Central memory CD4-positive, alpha-beta T cell (primary cell): ENCODE measurements around the gene COMMD1.
A peak's percentile ranks its signal among the peaks of the same experiment; 100 is the strongest.
"Not testable (repeated sequence)": the region's sequence is repeated elsewhere in the genome, so short reads cannot be mapped to it uniquely, and the experiment has no call there.

ENCODE experiments used
- DNase-seq: peaks from one replicate; pipeline ENCODE4 v3.0.0; 2022

COMMD1 gene

DNA sequence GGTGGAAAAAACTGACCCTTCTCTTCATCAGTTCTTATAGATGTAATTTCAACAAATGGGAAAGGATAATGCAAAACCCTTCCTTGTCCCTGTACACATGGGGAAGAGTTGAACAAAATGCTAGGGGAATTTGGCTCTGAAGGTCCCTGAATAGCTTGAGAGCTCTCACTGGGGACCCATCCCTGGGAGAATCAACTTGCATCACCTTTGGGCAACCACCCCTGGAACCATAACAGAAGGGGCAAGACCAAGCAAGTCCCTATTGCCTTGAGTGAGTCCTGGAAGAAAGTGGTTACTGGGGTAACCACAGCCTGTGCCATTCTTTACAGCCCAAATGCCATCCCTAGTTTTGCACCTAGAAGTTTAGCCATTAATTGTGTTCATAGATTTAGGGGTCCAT, 238.2 kb downstream of the COMMD1 start:
- no peak for DNase-seq

DNA sequence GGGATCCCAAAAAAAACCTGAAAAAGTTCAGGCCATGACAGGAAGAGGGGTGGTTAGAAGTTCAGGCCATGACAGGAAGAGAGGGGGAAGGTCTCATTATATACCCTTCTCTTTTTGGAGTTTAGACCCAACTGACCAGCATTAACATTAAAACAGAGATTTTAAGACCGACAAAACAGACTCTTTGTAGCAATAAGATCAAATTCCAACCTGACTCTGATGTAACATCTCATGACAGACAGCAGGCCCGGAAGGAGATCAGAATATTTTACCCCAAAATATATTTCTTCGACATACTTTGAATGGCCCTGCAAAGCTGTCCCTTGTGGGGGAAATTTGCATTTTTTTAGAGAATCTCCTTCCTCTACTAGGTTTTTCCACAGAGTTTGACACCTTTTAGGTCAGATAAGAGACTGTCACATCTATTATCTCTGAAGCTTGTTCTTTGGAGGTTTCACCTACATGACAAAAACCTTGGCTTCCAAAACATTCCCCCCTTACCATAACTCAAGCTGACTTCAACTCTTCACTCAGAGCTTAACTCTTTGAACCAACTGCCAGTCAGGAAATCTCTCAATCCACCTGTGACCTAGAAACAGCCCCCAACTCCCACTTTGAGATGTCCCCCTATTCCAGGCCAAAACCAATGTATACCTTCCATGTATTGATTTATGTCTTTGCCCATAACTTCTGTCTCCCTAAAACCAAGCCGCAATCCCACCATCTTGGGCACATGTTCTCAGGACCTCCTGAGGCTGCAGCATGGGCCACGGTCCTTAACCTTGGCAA, 239.4 kb downstream of the COMMD1 start:
- no peak for DNase-seq

DNA sequence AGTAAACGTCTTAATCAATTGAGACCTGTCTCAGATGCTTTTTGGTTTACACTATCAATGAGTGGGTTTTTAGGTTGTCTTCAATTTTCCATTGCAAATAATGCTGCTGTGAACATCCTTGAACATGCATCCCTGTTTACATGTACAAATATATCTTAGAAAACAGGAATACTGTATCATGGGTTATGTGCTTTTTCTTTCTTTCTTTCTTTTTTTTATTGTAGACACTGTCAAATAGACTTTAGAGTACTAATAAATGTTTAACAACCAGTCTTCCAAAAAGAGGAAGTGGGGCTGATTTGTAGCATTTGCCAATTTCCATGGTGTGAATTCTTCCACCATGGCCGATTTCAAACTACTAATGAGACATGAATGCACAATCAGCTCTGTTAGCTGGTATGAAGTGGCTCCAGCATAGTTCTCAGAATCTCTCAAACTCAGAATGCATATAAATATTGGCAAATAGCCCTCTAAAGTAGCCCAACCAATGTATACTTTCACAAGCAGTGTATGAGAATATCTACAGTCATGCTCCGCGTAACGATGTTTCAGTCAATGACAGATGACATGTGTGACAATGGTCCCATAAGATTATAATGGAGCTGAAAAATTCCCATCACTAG, 240.1 kb downstream of the COMMD1 start:
- no peak for DNase-seq

DNA sequence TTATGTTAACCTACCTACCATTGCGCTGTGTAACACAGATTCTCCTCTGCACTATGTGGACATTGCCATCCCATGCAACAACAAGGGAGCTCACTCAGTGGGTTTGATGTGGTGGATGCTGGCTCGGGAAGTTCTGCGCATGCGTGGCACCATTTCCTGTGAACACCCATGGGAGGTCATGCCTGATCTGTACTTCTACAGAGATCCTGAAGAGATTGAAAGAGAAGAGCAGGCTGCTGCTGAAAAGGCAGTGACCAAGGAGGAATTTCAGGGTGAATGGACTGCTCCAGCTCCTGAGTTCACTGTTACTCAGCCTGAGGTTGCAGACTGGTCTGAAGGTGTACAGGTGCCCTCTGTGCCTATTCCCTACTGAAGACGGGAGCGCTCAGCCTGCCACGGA, 241.3 kb downstream of the COMMD1 start:
- peak; percentile 16 for DNase-seq

DNA sequence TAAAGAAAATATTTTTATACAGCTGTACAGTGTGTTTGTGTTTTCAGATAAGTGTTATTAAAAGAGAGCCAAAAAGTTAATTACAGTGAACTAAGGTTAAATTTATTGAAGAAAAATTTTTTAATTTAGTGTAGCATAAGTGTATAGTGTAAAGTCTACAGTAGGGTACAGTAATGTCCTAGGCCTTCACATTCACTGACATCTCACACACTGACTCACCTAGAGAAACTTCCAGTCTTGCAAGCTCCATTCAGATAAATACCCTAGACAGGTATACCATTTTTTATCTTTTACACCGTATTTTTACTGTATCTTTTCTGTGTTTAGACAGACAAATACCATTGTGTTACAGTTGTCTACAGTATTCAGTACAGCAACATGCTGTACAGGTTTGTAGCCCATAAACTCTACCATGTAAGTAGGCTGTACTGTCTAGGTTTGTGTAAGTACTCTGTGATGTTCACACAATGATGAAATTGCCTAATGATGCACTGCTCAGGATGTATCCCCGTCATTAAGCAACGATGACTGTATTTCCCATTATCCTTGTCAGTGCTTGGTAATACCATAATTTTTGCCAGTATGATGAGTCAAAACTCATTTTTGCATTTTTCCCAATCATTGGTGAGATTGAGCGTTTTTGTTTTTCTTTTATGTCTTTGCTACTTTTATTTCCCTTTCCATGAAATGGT, 242.3 kb downstream of the COMMD1 start:
- no peak for DNase-seq

DNA sequence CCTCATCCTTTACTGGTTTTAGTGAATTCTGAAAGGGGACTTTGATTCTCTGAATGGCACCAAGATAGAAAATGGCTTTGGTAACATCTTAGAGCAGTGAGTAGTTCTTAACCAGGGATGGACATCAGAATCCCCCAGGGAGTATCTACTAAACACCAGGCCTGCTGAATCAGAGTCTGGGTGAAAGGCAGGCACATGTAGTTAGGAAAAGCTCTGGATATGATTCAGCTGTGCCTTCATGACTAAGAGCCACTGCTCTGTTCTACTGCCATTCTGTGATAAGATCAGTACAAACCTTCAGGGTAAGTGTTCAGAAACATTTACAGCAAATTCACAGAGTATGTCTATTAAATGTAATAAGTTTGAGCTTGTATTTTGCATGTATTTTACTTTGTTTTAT, 244.2 kb downstream of the COMMD1 start:
- no peak for DNase-seq

DNA sequence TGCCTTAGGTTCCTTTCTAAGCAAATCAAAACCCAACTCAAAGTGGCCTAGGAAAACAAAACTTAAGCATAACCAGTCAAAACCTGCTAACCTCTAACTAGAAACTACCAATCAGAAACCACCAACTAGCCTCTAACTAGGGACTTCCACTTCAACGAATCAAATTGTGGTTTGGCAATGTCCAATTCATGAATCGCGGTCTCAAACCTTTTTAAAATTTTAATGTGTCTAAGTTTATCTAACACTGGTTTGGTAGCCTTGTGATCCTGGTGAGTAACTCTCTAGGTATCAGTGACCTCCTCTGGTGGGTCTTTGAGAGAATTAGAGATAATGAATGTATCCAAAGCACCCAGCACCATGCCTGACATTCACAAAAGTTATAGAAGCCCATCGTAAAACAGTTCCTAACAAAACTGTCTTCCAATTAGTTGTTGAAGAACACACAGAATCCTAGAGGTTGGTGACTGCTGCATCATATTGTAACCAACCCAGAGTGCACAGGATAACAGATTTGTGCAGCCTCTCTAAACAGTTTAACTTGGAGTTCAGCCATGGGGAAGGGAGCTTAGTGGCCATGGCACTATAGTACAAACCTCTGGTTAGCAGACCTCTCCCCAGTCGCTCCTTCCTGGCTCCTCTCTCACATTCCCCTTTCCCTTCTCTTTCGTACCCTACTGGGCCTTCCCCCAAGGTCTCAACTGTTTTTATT, 245.3 kb downstream of the COMMD1 start:
- DNase-seq: no peak

DNA sequence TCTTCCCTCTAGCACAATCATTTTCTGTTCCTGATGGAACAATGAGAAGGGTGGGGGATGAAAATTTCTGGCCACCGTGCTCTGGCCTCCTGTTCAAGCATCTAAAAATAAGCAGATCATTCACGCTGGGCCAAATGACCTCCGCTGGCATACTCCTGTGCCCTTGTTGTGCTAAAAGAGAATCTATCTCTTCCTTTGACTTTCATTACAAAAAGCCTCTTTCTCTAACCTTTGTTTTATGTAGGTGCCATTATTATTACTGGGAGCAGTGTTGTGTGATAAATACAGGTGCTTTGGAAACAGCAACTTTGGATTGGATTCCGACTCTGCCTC, 245.8 kb downstream of the COMMD1 start:
- no peak for DNase-seq

DNA sequence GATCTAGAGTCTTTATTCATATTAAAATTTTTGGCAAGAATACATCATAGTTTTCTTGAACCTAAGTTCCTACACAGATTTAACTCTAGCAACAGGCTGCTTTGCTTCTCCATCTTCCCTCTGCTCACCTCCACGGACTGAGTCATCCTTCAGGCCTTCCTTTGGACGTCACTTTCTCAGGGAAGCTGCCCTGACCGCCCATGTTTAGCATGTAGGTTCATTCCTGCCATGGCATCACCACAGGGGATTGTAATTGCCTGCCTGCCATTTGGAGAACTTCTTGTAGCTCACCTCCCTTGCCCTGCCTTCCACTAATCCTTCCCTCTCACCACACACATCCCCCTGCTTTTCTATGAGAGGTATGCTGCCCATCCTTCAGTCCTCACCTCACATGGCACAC, 246.5 kb downstream of the COMMD1 start:
- no peak for DNase-seq

DNA sequence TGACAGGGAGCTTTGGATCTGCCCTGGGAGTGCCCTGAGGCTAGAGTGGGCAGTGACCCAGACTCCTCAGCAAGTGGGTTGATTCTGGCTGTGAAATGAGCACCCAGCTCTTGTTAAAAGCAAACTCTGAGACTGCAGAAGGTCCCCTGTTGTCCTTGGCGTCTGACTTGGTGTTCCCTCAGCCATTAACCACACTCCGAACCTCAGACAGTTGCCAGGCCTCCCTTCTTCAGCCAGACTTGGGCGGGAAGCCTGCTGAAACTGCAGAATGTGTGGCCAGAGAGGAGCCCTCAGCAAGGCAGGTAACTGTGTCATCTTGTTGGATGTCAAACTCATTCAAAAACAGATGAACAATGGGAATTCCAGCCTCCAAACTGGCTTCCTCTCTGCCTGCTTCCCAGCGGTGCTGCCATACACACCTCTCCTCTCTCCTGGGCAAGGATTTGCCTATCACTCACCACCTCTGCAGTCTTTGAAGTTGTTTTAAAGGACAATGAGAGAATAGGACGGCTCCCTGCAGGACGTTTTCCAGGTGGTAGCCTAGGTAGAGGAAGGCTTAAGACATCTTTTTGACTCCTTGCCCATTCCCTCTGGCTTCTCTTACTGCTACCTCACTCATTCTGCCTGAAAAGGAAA, 251.5 kb downstream of the COMMD1 start:
- no peak for DNase-seq

DNA sequence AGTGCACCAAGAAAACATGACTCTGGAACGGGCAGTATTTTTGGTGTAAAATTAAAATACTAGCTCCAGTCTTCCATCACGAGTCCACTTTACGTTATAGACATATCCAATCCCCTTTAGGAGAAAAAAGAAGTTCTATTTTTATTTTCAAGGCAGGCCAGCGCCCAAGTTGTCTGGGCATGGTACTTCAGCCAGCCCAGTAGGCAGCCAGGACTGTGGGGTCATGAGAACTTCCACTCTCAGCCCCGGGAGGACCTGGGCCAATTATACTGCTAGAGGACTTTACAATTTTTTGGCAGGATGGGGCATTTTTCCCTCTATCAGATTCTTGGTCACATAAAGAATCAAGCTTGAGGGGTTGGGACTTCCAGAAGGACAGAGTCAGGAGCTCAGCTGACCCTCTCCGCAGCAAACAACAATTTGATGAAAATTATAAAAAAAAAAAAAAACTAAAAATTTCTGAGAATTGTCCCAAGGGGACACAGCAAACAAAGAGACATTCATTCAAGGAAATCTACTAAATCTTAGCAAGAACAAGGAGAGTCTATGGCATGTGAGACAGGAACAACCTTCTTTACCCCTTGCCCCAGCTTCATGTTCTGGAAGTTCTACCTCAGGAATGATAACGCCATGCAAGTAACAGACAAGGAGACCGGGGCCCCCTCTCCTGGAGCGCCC, 253.1 kb downstream of the COMMD1 start:
- no peak for DNase-seq

DNA sequence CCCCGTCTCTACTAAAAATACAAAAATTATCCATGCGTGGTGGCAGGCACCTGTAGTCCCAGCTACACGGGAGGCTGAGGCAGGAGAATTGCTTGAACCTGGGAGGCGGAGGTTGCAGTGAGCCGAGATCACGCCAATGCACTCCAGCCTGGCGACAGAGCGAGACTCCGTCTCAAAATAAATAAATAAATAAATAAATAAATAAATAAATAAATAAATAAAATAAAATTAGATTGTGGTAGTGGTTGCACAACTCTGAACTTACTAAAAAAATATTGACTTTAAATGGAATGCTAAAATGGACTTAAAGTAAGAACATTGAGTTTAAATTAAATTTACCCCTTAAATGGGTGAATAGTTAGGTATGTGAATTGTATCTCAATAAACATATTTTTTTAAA, 255.2 kb downstream of the COMMD1 start:
- DNase-seq: not testable (repeated sequence)

DNA sequence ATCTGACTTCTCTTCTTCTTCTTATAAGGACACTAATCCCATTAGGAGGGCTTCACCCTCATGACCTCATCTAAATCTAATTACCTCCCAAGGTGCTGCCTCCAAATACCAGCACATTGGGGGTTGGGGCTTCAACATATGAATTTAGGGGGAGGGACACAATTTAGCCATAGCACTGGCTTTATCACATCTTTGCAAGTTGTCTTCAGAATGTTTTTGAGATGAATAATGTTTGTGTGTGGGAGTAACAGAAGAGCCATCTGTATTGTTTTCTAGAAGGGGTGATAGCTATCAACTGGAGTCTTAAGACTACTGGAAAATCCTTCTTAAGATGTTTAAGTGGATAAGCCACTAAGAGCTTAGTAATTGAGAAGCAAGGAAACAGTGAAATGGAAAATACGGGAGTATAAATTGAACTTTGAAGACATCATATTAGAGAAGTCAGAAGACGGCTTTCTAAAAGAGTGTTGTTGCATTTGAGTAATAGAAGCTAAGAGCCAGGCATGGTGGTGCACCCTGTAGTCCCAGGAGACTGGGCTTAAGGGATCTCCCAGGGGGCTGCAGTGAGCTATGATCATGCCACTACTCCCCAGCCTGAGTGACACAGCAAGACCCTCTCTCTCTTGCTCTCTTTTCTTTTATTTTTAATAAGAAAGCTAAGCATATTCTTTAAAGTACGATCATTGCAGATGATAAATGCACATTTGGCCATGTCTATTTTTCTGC, 257.8 kb downstream of the COMMD1 start:
- no peak for DNase-seq

DNA sequence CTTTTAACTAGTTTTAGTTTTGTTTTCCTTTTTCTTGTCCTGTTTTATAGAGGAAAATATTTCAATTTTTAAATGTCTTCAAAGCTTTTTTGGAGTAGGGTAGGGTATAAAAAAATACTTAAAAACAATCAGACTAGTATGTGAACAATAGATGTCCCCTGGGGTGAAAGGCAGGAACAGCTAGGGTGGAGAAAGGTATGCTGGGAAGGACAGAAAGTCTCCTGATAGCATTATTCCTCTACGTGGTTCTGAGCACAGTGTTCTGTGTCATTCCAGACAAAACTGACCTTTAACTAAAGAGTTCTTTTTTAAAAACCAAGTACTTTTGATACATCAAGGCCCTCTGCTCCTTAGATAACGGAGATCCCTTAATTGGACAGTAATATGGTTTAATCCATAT, 258.4 kb downstream of the COMMD1 start:
- DNase-seq: no peak

DNA sequence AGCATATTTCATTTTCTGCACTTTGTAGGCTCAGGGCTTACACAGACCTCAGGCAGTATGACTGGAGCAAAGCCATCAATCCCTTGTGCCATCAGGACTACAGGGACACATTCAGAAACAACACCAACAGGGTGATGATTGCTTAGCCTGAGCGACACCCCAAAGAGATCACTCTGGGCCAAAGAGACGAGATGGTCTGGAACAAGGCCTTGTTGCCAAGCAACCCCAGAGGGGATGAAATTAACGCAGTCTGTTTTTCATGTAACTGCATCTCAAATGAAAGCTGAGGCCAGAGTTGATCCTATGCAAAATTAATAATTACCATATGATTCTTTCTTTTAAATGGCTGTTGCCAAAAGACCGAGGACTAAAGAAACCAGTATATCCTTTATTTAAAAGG, 270.3 kb downstream of the COMMD1 start:
- DNase-seq: no peak

DNA sequence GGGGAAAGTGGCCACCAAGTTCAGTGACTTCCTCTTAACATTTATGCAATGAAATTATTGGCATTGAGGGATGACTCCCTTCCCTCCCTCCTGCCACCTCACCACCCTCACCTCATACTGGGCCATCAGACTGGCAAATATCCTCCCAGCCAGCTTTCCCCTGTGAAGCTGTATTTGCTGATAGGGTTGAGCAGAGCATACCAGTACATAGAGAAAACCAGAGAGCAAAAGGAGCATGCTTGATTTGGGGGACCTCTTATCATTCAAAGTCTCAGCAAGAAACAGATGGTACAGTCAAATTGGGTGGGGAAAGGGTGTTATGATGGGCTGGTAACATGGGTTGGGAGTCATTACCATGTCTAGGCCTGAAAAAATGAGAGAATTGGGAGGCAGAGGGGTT, 271.3 kb downstream of the COMMD1 start:
- no peak for DNase-seq

DNA sequence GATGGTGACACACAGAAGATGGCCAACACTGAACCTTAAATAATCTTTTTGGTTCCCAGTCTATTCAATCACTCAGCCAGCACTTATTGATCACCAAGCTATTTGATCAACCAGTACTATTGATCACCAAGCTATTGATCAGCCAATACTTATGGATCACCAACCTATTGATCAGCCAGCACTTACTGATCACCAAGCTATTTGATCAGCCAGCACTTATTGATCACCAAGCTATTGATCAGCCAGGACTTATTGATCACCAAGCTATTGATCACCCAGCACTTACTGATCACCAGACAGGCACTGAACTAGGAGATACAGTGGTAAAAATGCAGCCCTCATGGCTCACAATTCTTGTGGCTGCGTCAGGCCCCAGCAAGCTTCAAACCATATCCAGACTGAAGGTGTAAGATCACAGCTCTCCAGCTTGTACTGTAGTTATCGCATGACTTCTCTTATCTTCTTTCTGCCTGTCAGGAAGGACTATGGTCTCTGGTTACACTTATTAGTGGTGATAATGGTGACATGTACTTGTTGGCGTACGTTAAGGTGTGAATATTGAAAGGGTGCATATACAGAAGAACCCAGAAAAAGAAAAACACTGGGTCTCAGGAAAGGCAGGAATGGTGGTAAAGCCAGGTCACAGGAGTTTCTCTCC, 272.0 kb downstream of the COMMD1 start:
- no peak for DNase-seq

DNA sequence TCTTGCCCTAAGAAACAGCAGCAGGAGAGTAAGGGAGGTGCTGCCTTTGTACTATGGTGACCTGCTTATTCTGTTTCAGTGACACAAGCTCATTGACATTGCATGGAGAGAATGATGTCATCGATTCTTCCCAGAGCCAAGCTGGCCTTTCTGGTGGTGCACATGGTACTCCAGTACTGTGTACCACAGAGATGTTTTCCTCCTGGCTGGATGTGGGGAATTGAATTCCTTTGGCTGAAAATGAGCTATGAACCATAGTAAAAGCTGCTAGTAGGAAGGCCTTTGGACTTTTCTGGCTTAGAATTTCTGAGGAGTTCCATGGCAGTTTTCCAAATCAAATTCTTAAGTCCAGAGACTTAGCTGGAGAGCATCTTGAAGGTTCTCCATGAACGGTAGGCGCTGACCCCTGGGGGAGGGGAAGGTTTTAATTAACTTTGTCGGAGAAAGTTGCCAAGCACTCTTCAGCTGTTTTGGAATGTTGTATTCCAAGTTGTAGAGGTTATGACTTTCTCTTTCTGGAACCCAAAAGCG, 273.3 kb downstream of the COMMD1 start:
- no peak for DNase-seq

DNA sequence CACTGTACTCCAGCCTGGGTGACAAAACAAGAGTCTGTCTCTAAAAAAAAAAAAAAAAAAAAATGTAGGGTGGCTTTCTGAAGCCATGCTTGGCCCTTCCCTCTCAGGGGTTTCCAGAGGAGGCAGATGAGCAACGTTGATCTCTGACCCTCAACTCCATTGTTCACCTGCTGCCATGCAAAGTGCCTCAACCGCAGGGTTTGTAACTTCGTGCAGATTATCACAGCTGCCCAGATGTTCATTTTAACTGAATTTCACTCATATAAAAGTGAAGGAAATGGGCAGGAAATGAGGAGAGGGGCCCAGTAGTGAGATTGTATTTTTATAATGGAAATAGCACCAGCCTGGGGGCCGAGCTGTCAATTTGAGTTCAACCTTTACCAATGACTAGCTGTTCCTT, 275.5 kb downstream of the COMMD1 start:
- DNase-seq: no peak

DNA sequence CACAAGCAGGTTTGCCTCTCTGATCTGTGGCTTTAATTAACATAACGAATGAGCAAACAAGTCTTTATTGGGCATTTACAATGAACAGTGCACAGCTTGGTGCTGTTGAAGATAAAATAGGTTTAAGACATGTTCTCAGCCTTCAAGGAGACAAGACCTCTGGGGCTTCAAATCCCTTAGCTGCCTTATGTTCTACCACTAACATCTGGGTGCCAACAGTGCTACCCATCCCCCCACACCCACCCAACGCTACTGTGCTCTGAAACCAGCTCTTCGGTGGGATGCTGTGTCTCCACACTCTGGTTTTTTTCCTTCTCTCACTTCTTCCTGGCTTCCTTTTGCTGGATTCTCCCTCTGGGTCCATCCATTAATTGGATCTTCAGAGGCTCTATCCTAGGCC, 276.4 kb downstream of the COMMD1 start:
- no peak for DNase-seq
